Measurements from ENCODE around the gene LSR.

DNA sequence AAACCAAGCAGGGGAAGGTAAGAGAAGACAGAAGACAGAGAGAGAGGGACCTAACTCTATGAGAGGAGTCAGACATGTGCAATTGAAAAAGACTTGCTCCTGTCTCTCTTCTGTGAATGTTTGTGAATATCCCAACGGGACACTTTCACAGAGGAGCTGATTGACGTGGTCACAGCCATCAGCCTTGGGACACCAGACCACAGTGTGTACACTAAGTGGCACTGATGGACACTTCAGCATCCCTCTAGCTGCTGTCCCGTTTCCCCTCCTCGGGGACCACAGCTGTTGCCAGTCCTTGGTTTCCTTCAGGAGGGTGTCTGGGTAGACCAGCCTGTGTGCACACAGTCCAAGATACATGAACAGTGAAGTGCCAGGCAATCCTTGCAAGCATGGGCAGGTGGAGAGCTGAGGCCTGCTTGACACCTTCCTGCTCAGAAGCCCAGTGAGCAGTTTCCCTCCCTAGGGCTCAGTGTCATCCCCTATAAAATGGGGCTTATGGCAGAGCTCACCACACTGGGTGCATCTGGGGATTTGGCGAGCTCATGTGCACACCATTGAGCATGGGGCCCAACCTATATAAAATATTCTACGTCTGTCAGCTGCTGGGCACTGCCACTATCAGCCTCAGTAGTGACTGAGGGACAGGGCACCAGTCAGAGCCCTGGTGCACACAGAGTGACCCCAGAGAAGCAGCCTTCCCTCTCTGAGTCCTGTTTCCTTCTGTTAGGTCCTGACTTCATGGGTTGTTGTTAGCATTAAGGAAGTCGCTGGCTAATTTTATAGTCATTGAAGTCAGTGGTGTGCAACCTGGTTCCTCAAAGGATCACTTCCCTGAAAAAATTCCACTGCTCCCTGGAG is 15.7 kb downstream of the LSR start:
- no peak for TF ChIP-seq ATF3 (IDR thresholded peaks at IDR 0.05)
- TF ChIP-seq, protein P1, sequence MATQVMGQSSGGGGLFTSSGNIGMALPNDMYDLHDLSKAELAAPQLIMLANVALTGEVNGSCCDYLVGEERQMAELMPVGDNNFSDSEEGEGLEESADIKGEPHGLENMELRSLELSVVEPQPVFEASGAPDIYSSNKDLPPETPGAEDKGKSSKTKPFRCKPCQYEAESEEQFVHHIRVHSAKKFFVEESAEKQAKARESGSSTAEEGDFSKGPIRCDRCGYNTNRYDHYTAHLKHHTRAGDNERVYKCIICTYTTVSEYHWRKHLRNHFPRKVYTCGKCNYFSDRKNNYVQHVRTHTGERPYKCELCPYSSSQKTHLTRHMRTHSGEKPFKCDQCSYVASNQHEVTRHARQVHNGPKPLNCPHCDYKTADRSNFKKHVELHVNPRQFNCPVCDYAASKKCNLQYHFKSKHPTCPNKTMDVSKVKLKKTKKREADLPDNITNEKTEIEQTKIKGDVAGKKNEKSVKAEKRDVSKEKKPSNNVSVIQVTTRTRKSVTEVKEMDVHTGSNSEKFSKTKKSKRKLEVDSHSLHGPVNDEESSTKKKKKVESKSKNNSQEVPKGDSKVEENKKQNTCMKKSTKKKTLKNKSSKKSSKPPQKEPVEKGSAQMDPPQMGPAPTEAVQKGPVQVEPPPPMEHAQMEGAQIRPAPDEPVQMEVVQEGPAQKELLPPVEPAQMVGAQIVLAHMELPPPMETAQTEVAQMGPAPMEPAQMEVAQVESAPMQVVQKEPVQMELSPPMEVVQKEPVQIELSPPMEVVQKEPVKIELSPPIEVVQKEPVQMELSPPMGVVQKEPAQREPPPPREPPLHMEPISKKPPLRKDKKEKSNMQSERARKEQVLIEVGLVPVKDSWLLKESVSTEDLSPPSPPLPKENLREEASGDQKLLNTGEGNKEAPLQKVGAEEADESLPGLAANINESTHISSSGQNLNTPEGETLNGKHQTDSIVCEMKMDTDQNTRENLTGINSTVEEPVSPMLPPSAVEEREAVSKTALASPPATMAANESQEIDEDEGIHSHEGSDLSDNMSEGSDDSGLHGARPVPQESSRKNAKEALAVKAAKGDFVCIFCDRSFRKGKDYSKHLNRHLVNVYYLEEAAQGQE (IDR thresholded peaks at IDR 0.05; ENCODE audit: low read depth) = no peak
- TF ChIP-seq CTCF (IDR thresholded peaks at IDR 0.05 in 2 of 3, conservative IDR thresholded peaks at IDR 0.05 in 1 of 3; ENCODE audit: borderline replicate concordance in 1 of 3, insufficient read depth in 1 of 3, low read depth in 2 of 3, low read length in 2 of 3) = no peak
- TF ChIP-seq POLR2AphosphoS5 (IDR thresholded peaks at IDR 0.05; ENCODE audit: low read depth, low read length) = no peak; the same call in none of the 2 replicates
- TF ChIP-seq CEBPB (IDR thresholded peaks at IDR 0.05; ENCODE audit: low read depth) = no peak
- no peak for TF ChIP-seq EZH2 (IDR thresholded peaks at IDR 0.05)
